HFF-Myc (cell line): ENCODE measurements around the gene NPBWR2.

Experiments used
- DNase-seq: peaks from one replicate; pipeline ENCODE4 v3.0.0-alpha.2; 2011; ENCODE audit warnings: low read depth; ENCODE audit errors: extremely low read depth
- H3K4me3 ChIP-seq: replicated peaks from 2 replicates; pipeline ENCODE4 v1.5.1; 2011; ENCODE audit warnings: low read depth, mild to moderate bottlenecking, control low read depth, low read length
- CTCF ChIP-seq: IDR thresholded peaks from 2 replicates; pipeline ENCODE4 v1.5.1; 2012; ENCODE audit warnings: mild to moderate bottlenecking, low read depth, low read length, control low read depth; ENCODE audit errors: missing control alignments

NPBWR2 gene

GRCh38 chr20:64153410-64153809 is 46.0 kb upstream of the NPBWR2 start:
- no peak overlapping the region for H3K4me3 ChIP-seq
- no peak for DNase-seq
- no peak for TF ChIP-seq CTCF

GRCh38 chr20:64152906-64153305 is 45.5 kb upstream of the NPBWR2 start:
- no peak for DNase-seq
- TF ChIP-seq CTCF = no peak
- no peak overlapping the region for H3K4me3 ChIP-seq

- H3K4me3 ChIP-seq = no peak overlapping the region
- DNase-seq = no peak
- no peak for TF ChIP-seq CTCF
Measured at GRCh38 chr20:64151633-64152530, 44.5 kb upstream of the NPBWR2 start.

GRCh38 chr20:64150756-64151632 is 43.6 kb upstream of the NPBWR2 start:
- no peak for TF ChIP-seq CTCF
- DNase-seq = no peak
- no peak overlapping the region for H3K4me3 ChIP-seq

GRCh38 chr20:64149809-64150560 is 42.6 kb upstream of the NPBWR2 start:
- no peak for DNase-seq
- no peak for TF ChIP-seq CTCF
- H3K4me3 ChIP-seq = no peak overlapping the region

- no peak overlapping the region for H3K4me3 ChIP-seq
- DNase-seq = no peak
- no peak for TF ChIP-seq CTCF
Measured at GRCh38 chr20:64149141-64149540, 41.8 kb upstream of the NPBWR2 start.
